ENCODE measurements around the gene REG3G. TPM values are rescaled to one million over a fixed set of nuclear protein-coding genes. Genes with fewer than 3 reads are reported as not detected.

Gene REG3G
- total RNA-seq, 1 donor from 2014 or later: not detected

DNA sequence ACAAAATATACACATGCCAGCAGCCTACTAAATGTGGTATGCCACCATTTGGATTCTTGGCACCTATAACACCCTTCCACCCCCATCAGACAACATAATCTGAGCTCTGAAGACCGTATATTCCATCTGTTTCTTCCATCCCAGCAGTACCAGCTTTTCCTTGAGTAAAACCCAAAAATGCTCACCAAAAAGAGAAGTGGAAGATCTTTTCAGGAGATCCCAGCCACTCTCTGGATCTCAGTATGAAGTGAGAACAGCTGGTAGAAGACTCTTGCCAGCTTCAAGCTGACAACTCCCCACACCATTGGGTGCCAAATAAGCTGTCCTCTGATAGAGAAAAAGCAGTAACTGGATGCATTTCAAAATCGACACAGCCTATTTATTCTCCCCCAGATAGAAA lies 39.7 kb downstream of the REG3G start:
- intact Hi-C loops (cut with DNase I): no loop called here
- H3K36me3 ChIP-seq: no peaks in the 10 kb centered on the region
- ATAC-seq (no peak), DNase-seq (no peak)
- no peak overlapping the region for H3K4me3 ChIP-seq
- TF ChIP-seq, protein P1, sequence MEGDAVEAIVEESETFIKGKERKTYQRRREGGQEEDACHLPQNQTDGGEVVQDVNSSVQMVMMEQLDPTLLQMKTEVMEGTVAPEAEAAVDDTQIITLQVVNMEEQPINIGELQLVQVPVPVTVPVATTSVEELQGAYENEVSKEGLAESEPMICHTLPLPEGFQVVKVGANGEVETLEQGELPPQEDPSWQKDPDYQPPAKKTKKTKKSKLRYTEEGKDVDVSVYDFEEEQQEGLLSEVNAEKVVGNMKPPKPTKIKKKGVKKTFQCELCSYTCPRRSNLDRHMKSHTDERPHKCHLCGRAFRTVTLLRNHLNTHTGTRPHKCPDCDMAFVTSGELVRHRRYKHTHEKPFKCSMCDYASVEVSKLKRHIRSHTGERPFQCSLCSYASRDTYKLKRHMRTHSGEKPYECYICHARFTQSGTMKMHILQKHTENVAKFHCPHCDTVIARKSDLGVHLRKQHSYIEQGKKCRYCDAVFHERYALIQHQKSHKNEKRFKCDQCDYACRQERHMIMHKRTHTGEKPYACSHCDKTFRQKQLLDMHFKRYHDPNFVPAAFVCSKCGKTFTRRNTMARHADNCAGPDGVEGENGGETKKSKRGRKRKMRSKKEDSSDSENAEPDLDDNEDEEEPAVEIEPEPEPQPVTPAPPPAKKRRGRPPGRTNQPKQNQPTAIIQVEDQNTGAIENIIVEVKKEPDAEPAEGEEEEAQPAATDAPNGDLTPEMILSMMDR (IDR thresholded peaks at IDR 0.05): no peak
- H3K27me3 ChIP-seq (ENCODE audit: low read depth): no peaks in the 10 kb centered on the region
- no peak overlapping the region for H3K27ac ChIP-seq
- H3K4me1 ChIP-seq: no peaks in the 10 kb centered on the region
- no peaks in the 10 kb centered on the region for H3K9me3 ChIP-seq

DNA sequence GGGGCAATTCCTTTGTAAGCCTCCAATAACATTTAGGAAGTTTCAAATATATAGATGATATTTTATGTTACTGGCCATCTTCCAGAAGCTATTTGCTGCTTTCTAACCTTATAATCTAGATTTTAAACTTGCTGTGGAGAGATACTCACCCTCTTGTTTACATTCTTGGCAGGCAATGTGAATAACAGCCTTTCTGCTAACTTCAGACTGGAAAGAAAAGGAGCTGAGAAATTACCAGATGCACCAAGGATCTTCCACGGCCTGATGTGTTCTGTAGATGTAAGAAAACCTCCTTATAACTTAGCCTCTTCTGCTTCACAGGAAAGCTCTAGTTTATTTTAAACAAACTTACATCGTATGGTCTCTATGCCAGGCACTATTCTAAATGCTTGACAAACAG lies 45.6 kb downstream of the REG3G start:
- ATAC-seq (no peak), DNase-seq (no peak)
- no peaks in the 10 kb centered on the region for H3K27me3 ChIP-seq (ENCODE audit: low read depth)
- H3K4me1 ChIP-seq: no peaks in the 10 kb centered on the region
- H3K27ac ChIP-seq: no peak overlapping the region
- intact Hi-C loops (cut with DNase I): no loop called here
- no peak overlapping the region for H3K4me3 ChIP-seq
- no peaks in the 10 kb centered on the region for H3K9me3 ChIP-seq
- no peaks in the 10 kb centered on the region for H3K36me3 ChIP-seq
- TF ChIP-seq, protein P1 (IDR thresholded peaks at IDR 0.05): no peak

Other genes with a start within 250 kb of the REG3G start
- not detected for gene REG1B, start 62.3 kb downstream of the REG3G start, total RNA-seq
- not detected for gene REG1A, start 94.8 kb downstream of the REG3G start, total RNA-seq
- not detected for gene REG3A, start 134.1 kb downstream of the REG3G start, total RNA-seq

Measured in lower lobe of right lung (tissue), 2 donors.